GM21423 (cell line): ENCODE results near the gene KRTAP4-16.
"Not testable (repeated sequence)": the region's sequence is repeated elsewhere in the genome, so short reads cannot be mapped to it uniquely, and the experiment has no call there.

Experiments
- ATAC-seq: cut with Tn5 transposase; IDR thresholded peaks from one replicate; pipeline ENCODE4 v1.9.1; 2021; ENCODE audit warnings: mild to moderate bottlenecking, moderate library complexity; ENCODE audit not compliant: unreplicated experiment

KRTAP4-16 gene

GRCh38 chr17:41076788-41077187 is 25.2 kb downstream of the KRTAP4-16 start:
- no peak for ATAC-seq

GRCh38 chr17:41073676-41074075 is 28.3 kb downstream of the KRTAP4-16 start:
- no peak for ATAC-seq

GRCh38 chr17:41071606-41072360 is 30.2 kb downstream of the KRTAP4-16 start:
- no peak for ATAC-seq

- ATAC-seq: no peak
Measured at GRCh38 chr17:41069031-41069430, 33.0 kb downstream of the KRTAP4-16 start.

GRCh38 chr17:41067281-41067680 is 34.7 kb downstream of the KRTAP4-16 start:
- no peak for ATAC-seq

- no peak for ATAC-seq
Measured at GRCh38 chr17:41065829-41066624, 36.0 kb downstream of the KRTAP4-16 start, which contains the start of gene KRTAP2-4. Gene KRTAP2-4 (minus strand): TSS chr17:41065879. CDS start chr17:41065845, 34 bp downstream.

- not testable (repeated sequence) for ATAC-seq
Measured at GRCh38 chr17:41065016-41065689, 36.9 kb downstream of the KRTAP4-16 start.

- ATAC-seq: no peak
Measured at GRCh38 chr17:41064301-41064700, 37.7 kb downstream of the KRTAP4-16 start.

- ATAC-seq: no peak
Measured at GRCh38 chr17:41063449-41063848, 38.6 kb downstream of the KRTAP4-16 start.

- no peak for ATAC-seq
Measured at GRCh38 chr17:41061964-41062363, 40.0 kb downstream of the KRTAP4-16 start.

GRCh38 chr17:41060052-41060604 is 41.9 kb downstream of the KRTAP4-16 start, which contains the start of gene KRTAP2-3:
Gene KRTAP2-3 (minus strand): TSS chr17:41060114. CDS start chr17:41060050, 64 bp downstream.
- no peak for ATAC-seq

- not testable (repeated sequence) for ATAC-seq
Measured at GRCh38 chr17:41059276-41060051, 42.5 kb downstream of the KRTAP4-16 start.

- no peak for ATAC-seq
Measured at GRCh38 chr17:41058741-41059140, 43.3 kb downstream of the KRTAP4-16 start.

GRCh38 chr17:41057547-41057946 is 44.5 kb downstream of the KRTAP4-16 start:
- no peak for ATAC-seq

- not testable (repeated sequence) for ATAC-seq
Measured at GRCh38 chr17:41055130-41055529, 46.9 kb downstream of the KRTAP4-16 start, which contains the start of gene KRTAP2-2. Gene KRTAP2-2 (minus strand): TSS chr17:41055230. CDS start chr17:41055211, 19 bp downstream.

- ATAC-seq: not testable (repeated sequence)
Measured at GRCh38 chr17:41054556-41054955, 47.5 kb downstream of the KRTAP4-16 start.

GRCh38 chr17:41054025-41054424 is 48.0 kb downstream of the KRTAP4-16 start:
- no peak for ATAC-seq

GRCh38 chr17:41052566-41052965 is 49.4 kb downstream of the KRTAP4-16 start:
- ATAC-seq: no peak
